ENCODE measurements around the gene WWTR1. TPM values are rescaled to one million over a fixed set of nuclear protein-coding genes. Genes with fewer than 3 reads are reported as not detected.

The WWTR1 gene
- total RNA-seq, 1 donor from 2014 or later, result 3.4 TPM

DNA sequence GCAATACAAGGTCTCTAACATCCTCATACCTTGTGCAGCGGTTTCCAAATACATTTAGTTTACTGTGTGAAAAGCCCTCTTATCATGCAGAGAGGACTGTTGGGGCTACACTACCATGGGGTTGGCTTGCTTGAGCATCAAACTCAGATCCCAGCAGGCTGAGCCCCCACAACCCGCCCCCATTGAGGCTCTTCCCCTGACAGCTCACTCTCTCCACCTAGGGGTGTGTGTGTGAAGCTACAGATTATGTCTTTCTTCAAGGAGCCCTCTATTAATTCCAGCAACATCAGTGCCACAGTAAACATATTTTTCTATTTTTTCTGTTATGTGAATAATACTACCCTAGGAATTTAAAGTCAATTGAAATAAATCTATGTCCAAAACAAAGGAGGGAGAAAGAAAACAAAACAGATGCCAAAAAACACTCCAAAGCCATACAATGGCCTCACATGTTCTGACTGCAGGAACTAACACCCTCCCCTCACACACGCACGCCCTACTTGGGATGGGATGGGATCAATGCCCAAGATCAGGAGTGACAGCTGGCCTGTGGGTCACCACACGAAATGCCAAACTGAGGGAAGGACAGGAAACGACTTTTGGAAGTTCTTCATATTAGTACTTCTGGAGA lies 168.7 kb downstream of the WWTR1 start:
- TF ChIP-seq, protein P1, sequence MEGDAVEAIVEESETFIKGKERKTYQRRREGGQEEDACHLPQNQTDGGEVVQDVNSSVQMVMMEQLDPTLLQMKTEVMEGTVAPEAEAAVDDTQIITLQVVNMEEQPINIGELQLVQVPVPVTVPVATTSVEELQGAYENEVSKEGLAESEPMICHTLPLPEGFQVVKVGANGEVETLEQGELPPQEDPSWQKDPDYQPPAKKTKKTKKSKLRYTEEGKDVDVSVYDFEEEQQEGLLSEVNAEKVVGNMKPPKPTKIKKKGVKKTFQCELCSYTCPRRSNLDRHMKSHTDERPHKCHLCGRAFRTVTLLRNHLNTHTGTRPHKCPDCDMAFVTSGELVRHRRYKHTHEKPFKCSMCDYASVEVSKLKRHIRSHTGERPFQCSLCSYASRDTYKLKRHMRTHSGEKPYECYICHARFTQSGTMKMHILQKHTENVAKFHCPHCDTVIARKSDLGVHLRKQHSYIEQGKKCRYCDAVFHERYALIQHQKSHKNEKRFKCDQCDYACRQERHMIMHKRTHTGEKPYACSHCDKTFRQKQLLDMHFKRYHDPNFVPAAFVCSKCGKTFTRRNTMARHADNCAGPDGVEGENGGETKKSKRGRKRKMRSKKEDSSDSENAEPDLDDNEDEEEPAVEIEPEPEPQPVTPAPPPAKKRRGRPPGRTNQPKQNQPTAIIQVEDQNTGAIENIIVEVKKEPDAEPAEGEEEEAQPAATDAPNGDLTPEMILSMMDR (IDR thresholded peaks at IDR 0.05; ENCODE audit: insufficient read depth, low read length, severe bottlenecking), result peak; percentile 59
- no peak overlapping the region for H3K4me3 ChIP-seq (ENCODE audit: low read depth, low read length)
- H3K36me3 ChIP-seq (ENCODE audit: control insufficient read depth, insufficient read depth, low read length), result no peaks in the 10 kb centered on the region
- peaks cover 2% of the 10 kb centered on the region for H3K27me3 ChIP-seq (ENCODE audit: control insufficient read depth, insufficient read depth, low read length)
- FAIRE-seq (no peak), DNase-seq (ENCODE audit: low read depth) (no peak)

- no peak for DNase-seq (ENCODE audit: low read depth)
- TF ChIP-seq, protein P1 (IDR thresholded peaks at IDR 0.05; ENCODE audit: insufficient read depth, low read length, severe bottlenecking), result peak; percentile 28
- H3K27me3 ChIP-seq (ENCODE audit: control insufficient read depth, insufficient read depth, low read length), result peaks cover 2% of the 10 kb centered on the region
- no peak for FAIRE-seq
- H3K36me3 ChIP-seq (ENCODE audit: control insufficient read depth, insufficient read depth, low read length), result no peaks in the 10 kb centered on the region
- no peak overlapping the region for H3K4me3 ChIP-seq (ENCODE audit: low read depth, low read length)
Observed at GRCh38 chr3:149487598-149488197, 170.1 kb downstream of the WWTR1 start.

GRCh38 chr3:149486726-149487125 lies 171.1 kb downstream of the WWTR1 start:
- Histone ChIP-seq H3K27me3 (ENCODE audit: control insufficient read depth, insufficient read depth, low read length) (peaks cover under 1% of the 10 kb centered on the region), H3K36me3 (ENCODE audit: control insufficient read depth, insufficient read depth, low read length) (no peaks in the 10 kb centered on the region), H3K4me3 (ENCODE audit: low read depth, low read length) (no peak overlapping the region)
- TF ChIP-seq, protein P1 (IDR thresholded peaks at IDR 0.05; ENCODE audit: insufficient read depth, low read length, severe bottlenecking), result no peak
- FAIRE-seq (no peak), DNase-seq (ENCODE audit: low read depth) (no peak)

GRCh38 chr3:149481491-149481890 lies 176.3 kb downstream of the WWTR1 start:
- Histone ChIP-seq H3K4me3 (ENCODE audit: low read depth, low read length) (no peak overlapping the region), H3K36me3 (ENCODE audit: control insufficient read depth, insufficient read depth, low read length) (no peaks in the 10 kb centered on the region), H3K27me3 (ENCODE audit: control insufficient read depth, insufficient read depth, low read length) (no peaks in the 10 kb centered on the region)
- no peak for DNase-seq (ENCODE audit: low read depth)
- FAIRE-seq, result no peak
- TF ChIP-seq, protein P1 (IDR thresholded peaks at IDR 0.05; ENCODE audit: insufficient read depth, low read length, severe bottlenecking), result no peak

- Histone ChIP-seq H3K4me3 (ENCODE audit: low read depth, low read length) (no peak overlapping the region), H3K27me3 (ENCODE audit: control insufficient read depth, insufficient read depth, low read length) (no peaks in the 10 kb centered on the region), H3K36me3 (ENCODE audit: control insufficient read depth, insufficient read depth, low read length) (no peaks in the 10 kb centered on the region)
- DNase-seq (ENCODE audit: low read depth) (no peak), FAIRE-seq (no peak)
- TF ChIP-seq, protein P1 (IDR thresholded peaks at IDR 0.05; ENCODE audit: insufficient read depth, low read length, severe bottlenecking), result no peak
Observed at GRCh38 chr3:149481056-149481455, 176.8 kb downstream of the WWTR1 start.

All from bronchial epithelial cell (primary cell).